ENCODE results near the gene THRB. TPM values are rescaled to one million over a fixed set of nuclear protein-coding genes. Genes with fewer than 3 reads are reported as not detected.
A peak's percentile ranks its signal among the peaks of the same experiment; 100 is the strongest.

Gene THRB
- total and polyA plus RNA-seq, 9 of the 15 experiments (the other 6 are each of a cell fraction or from before 2014, with no cell fraction given), result 1.7 to 14.9 (median 6.9) TPM

- Histone ChIP-seq H3K79me2 (ENCODE audit: control insufficient read depth, insufficient read depth, low read length) (no peaks in the 10 kb centered on the region), H4K20me1 (replicated peaks; ENCODE audit: control insufficient read depth, insufficient read depth, low read length) (no peaks in the 10 kb centered on the region), H2AFZ (ENCODE audit: low read depth, low read length) (peak overlapping the region; percentile 18), H3K9ac (ENCODE audit: insufficient read depth in 1 of 2, low read depth in 2 of 2, low read length in 2 of 2) (no peak overlapping the region), H3K9me1 (ENCODE audit: control insufficient read depth, insufficient read depth, low read length) (no peaks in the 10 kb centered on the region), H3K36me3 (ENCODE audit: control insufficient read depth, insufficient read depth, low read length) (no peaks in the 10 kb centered on the region; the same call in 2 of the 3 replicates), H3K27ac (ENCODE audit: extremely low read depth, low read depth, low read length) (peak overlapping the region; percentile 6; the same call in 2 of the 3 replicates), H3K4me2 (ENCODE audit: insufficient read depth, low read length) (no peak overlapping the region; the same call in 1 of the 2 replicates), H3K9me3 (replicated peaks; ENCODE audit: control insufficient read depth, insufficient read depth, low read depth, low read length) (no peaks in the 10 kb centered on the region), H3K27me3 (ENCODE audit: control insufficient read depth in 2 of 2, insufficient read depth in 2 of 2, low read length in 2 of 2) (no peaks in the 10 kb centered on the region), H3K4me3 (no peak overlapping the region), H3K4me1 (replicated peaks in 1 of 2; ENCODE audit: control insufficient read depth in 2 of 2, insufficient read depth in 2 of 2, low read length in 2 of 2) (peaks cover 0 to 31% of the 10 kb centered on the region in 2 experiments; a peak in 3 of 5 replicates)
- POLR2A ChIA-PET, result no interaction called here
- CTCF ChIA-PET (ENCODE audit: low intra/inter-chr PET ratio), result no interaction called here
- DNase-seq (ENCODE audit: extremely low read depth in 1 of 4, low spot score in 3 of 4), result peak in 3 of 4 experiments; percentile 29 to 59 (median 50)
- ATAC-seq, result peak; percentile 69
- peak; percentile 51 for FAIRE-seq
- 48% methylated on average over 5 of the region's 5 CpGs for WGBS (ENCODE audit: insufficient coverage, low coverage, missing lambda C conversion rate)
- BruUV-seq (replicated peaks), result no TSS peak
- intact Hi-C loops (cut with micrococcal nuclease), result no loop called here
- in situ Hi-C loops (cut with MboI), result no loop called here
- TF ChIP-seq CHCHD3 (CRISPR knock-in tag; IDR thresholded peaks at IDR 0.05) (no peak), MTA3 (IDR thresholded peaks at IDR 0.05; ENCODE audit: borderline replicate concordance) (peak; percentile 35; the same call in 1 of the 2 replicates), POLR2AphosphoS5 (IDR thresholded peaks at IDR 0.05; ENCODE audit: control insufficient read depth, insufficient read depth, low read depth, low read length) (no peak), ZNF121 (CRISPR knock-in tag; conservative IDR thresholded peaks at IDR 0.05) (no peak), SIRT6 (IDR thresholded peaks at IDR 0.05; ENCODE audit: low read depth, low read length) (no peak), NR2C2 (CRISPR knock-in tag; IDR thresholded peaks at IDR 0.05) (no peak), NR2C2 (tag; IDR thresholded peaks at IDR 0.05) (peak; percentile 95), BCL6 (CRISPR knock-in tag; IDR thresholded peaks at IDR 0.05) (no peak), ZNF23 (CRISPR knock-in tag; IDR thresholded peaks at IDR 0.05) (no peak), CAMTA2 (CRISPR knock-in tag; conservative IDR thresholded peaks at IDR 0.05) (no peak), FOXJ2 (tag; IDR thresholded peaks at IDR 0.05) (no peak), ZZZ3 (IDR thresholded peaks at IDR 0.05) (no peak), SRF (CRISPR knock-in tag; IDR thresholded peaks at IDR 0.05) (no peak), HDGF (IDR thresholded peaks at IDR 0.05) (no peak), CTCF (IDR thresholded peaks at IDR 0.05 in 2 of 3, conservative IDR thresholded peaks at IDR 0.05 in 1 of 3; ENCODE audit: insufficient read depth in 2 of 3, low read depth in 1 of 3, low read length in 3 of 3) (no peak), CHAMP1 (IDR thresholded peaks at IDR 0.05) (peak; percentile 40; the same call in 1 of the 2 replicates)
- TF ChIP-seq, protein P1, sequence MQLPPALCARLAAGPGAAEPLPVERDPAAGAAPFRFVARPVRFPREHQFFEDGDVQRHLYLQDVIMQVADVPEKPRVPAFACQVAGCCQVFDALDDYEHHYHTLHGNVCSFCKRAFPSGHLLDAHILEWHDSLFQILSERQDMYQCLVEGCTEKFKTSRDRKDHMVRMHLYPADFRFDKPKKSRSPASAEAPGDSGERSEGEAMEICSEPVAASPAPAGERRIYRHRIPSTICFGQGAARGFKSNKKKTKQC (CRISPR knock-in tag; IDR thresholded peaks at IDR 0.05), result no peak
- TF ChIP-seq, protein P2, sequence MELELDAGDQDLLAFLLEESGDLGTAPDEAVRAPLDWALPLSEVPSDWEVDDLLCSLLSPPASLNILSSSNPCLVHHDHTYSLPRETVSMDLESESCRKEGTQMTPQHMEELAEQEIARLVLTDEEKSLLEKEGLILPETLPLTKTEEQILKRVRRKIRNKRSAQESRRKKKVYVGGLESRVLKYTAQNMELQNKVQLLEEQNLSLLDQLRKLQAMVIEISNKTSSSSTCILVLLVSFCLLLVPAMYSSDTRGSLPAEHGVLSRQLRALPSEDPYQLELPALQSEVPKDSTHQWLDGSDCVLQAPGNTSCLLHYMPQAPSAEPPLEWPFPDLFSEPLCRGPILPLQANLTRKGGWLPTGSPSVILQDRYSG (tag; conservative IDR thresholded peaks at IDR 0.05; ENCODE audit: low read depth), result no peak
Observed at GRCh38 chr3:24510030-24510648, 15.5 kb upstream of the THRB start.

All from K562 (cell line).